GM18508 (cell line): ENCODE data around the gene SMG1.
"Not testable (repeated sequence)": the region's sequence is repeated elsewhere in the genome, so short reads cannot be mapped to it uniquely, and the experiment has no call there.

ENCODE experiments used
- ATAC-seq: cut with Tn5 transposase; IDR thresholded peaks from one replicate; pipeline ENCODE4 v1.9.1; 2021; ENCODE audit warnings: moderate number of reproducible peaks; ENCODE audit not compliant: insufficient read depth, unreplicated experiment

SMG1 gene

DNA sequence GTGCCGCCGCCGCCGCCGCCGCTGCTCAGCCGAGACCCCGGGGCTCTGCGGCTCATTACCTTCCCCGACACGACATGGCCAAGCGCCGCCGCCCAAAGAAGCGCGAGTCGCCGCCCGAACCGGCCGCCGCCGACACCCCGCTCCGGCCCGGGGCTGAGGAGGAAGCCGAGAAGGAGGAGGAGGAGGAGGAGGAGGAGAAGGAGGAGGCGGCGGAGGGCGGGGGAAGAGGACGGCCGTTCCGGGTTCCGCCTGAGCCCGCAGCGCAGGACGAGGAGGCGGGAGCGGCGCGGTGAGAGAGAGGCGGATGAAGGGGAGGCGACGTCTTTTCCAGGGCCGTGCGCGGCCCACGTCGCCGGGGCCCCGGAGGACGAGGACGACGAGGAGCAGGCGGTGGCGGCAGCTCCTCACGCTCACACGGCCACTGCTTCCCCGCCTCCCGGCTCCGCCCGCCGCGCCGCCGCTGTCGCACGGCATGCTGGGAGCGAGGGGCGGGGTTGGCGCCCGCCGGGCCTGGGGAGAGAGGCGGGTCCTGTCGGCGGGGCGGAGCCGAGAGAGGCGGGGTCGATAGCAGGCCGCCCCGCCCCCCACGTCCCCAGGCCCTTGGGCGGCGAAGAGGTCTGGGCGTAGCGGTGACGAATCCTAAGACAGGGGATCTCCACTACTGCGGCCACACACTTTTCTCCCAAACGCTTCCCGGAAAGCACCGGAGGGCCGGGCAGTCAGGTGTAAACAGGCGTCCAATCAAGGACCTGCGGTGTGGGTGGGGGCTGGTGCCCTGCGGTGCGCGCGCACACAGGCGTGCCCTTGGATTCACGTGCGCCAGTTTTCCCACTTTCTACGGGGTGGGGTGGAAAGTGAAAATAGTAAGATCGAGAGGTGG is at the start of gene SMG1:
Gene SMG1 (minus strand): TSS at position 423 of the 880 bp plus-strand sequence. CDS start 367 bp downstream, at position 56.
- peak; percentile 73 for ATAC-seq

GRCh38 chr16:18975109-18975508 is 48.9 kb upstream of the SMG1 start:
- ATAC-seq, result no peak

- ATAC-seq, result no peak
Observed at GRCh38 chr16:18969855-18970240, 43.6 kb upstream of the SMG1 start.

DNA sequence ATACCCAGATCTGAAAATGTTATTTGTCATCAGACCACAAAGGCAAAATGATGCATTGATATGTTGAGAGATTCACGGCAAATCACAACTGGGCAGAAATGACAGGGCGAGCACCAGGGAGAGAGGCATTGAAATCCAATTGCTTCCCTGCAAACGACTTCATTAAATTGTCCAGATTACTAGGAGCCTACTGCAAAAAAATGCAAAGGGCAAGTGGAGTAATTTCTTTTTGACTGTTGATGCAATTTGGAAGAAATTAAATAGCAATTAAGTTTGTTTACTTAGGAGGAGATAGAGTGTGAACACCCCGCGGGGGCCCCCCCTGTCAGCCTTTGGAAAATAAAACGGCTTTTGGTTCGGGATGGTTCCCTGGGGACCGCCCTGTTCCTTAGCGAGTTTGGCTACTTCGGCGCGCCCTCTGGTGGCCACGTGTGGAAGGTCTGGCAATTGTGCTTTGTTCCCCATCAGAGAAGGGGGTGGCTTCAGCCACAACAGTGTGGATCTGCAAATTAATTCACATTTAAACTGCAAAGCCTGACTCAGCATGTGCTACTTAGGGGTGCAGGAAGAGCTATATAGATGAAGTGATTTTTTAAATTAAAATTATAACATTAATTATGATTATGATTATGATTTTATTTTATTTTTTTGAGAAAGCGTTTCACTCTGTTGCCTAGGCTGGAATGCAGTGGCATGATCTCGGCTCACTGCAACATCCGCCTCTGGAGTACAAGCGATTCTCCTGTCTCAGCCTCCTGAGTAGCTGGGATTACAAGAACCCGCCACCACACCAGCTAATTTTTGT is 43.0 kb upstream of the SMG1 start:
- no peak for ATAC-seq

DNA sequence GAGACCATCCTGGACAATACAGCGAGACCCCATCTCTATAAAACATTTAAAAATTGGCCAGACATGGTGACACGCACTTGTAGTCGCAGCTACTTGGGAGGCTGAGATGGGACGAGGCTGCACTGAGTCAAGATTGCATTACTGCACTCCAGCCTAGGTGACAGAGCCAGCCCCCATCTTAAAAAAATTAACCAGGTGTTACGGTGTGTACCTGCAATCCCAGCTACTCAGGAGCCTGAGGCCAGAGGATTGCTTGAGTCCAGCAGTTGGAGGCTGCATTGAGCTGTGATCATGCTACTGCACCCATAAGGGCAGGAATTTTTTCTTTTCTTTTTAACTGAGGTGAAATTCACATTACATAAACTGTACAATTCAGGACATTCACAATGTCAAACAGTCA is 40.6 kb upstream of the SMG1 start:
- ATAC-seq, result no peak

DNA sequence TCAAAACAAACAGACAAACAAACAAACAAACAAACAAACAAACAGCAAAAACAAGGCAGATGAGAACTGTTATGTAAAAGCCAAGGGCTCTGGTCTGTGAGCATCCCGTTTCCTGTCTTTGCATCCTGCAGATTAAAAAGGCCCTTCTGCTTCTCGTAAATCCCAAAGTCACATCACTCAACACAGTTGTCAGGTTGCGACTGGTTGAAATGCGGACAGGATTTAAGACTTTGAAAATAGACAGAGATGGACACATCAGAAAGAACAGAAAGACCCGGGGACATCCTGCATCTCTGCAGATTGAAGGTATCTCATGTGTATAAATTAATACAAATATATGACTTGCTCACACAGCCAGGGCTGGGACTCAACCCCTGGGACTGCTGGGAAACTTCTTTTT is 39.3 kb upstream of the SMG1 start:
- ATAC-seq, result no peak

GRCh38 chr16:18959031-18959505 is 32.9 kb upstream of the SMG1 start:
- no peak for ATAC-seq

DNA sequence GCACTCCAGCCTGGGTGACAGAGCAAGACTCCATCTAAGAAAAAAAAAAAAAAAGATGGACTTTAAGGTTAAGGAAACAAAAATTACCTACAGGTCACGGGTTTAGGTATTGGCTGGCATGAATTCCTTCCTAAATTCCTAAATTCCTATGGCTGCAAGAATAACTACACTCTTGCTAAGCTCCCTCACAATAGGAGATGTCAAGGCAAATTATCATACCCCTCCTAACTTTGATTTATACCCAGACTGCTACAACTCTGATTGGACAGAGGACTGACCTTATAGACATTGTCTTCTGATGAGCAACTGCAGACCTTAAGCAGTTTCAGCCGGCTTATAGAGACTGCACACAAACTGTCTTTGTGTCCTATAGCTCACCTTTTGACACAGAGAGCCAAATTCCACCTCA is 32.4 kb upstream of the SMG1 start:
- ATAC-seq, result no peak

DNA sequence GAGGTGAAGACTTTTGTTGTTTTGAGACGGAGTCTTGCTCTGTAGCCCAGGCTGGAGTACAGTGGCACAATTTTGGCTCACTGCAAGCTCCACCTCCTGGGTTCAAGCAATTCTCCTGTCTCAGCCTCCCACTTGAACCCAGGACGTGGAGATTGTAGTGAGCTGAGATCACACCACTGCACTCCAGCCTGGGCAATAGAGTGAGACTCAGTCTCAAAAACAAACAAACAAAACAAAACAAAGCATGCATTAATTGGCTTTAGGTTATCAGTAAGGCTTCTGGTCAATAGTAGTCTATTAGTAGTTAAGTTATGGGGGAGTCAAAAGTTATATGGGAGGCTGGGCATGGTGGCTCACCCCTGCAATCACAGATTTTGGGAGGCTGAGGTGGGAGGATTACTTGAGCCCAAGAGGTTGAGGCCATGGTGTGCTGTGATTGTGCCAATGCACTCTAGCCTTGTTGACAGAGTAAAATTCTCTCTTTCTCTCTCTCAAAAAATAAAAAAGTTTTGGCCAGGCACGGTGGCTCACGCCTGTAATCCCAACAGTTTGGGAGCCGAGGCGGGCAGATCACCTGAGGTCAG is 30.5 kb upstream of the SMG1 start:
- ATAC-seq, result not testable (repeated sequence)

GRCh38 chr16:18955874-18956580 is 29.8 kb upstream of the SMG1 start:
- ATAC-seq, result not testable (repeated sequence)

DNA sequence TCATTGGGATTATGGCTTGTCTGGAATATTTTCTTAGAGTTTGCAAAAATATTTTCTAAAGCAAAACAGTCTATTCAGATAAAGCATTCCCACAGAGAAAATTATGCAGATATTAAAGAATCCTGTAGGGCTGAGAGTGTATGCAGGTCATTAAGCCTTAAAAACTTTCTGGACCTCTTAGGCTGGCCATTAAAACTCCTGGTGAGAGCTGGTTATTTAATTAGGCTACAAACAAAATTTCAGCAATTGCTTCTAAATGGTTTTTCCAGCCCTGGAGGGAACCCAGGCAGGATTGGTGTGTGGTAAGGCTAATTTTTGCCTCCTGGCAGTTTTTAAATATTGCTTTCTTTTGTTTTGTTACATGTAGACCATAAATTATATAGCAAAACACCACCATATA is 27.3 kb upstream of the SMG1 start:
- ATAC-seq, result no peak

- ATAC-seq, result no peak
Observed at GRCh38 chr16:18950469-18951185, 24.4 kb upstream of the SMG1 start.

- ATAC-seq, result no peak
Observed at GRCh38 chr16:18948372-18949020, 22.3 kb upstream of the SMG1 start.

DNA sequence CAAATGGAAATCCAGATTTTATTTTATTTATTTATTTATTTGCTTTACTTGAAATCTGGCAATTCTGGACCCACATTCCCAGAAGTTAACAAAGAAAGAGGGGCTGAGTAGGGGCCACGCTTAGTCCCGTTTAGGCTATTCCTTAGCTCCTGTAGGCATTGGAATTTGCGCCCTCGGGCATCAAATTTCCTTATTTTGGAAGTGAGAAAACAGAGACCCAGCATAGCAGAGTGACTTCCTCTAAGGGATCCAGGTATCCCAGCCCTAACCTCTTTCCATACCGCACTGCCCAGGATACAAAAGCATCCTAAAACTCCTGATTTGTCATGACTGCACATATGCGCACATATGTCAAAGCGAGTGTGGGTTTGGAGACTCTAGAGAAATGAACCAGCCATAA is 19.0 kb upstream of the SMG1 start:
- ATAC-seq, result no peak

GRCh38 chr16:18943414-18943813 is 17.2 kb upstream of the SMG1 start:
- no peak for ATAC-seq

- ATAC-seq, result no peak
Observed at GRCh38 chr16:18942061-18942460, 15.9 kb upstream of the SMG1 start.

GRCh38 chr16:18941471-18941870 is 15.3 kb upstream of the SMG1 start:
- ATAC-seq, result no peak

- no peak for ATAC-seq
Observed at GRCh38 chr16:18938986-18939385, 12.8 kb upstream of the SMG1 start.

GRCh38 chr16:18937390-18937789 is 11.2 kb upstream of the SMG1 start:
- no peak for ATAC-seq
